ENCODE measurements around the gene DSG1. TPM values are rescaled to one million over a fixed set of nuclear protein-coding genes. Genes with fewer than 3 reads are reported as not detected.

Gene DSG1
- total RNA-seq, 2 experiments from 2014 or later: not detected

- Histone ChIP-seq H3K4me1 (ENCODE audit: insufficient read depth, low read length, poor library complexity, severe bottlenecking) (no peaks in the 10 kb centered on the region), H3K79me2 (ENCODE audit: insufficient read depth, low read depth, low read length) (no peaks in the 10 kb centered on the region), H3K9me3 (ENCODE audit: low read length) (no peaks in the 10 kb centered on the region), H3K4me2 (ENCODE audit: low read length) (no peak overlapping the region), H3K9me2 (ENCODE audit: insufficient read depth, low read length) (no peaks in the 10 kb centered on the region), H2AFZ (ENCODE audit: low read length) (no peak overlapping the region), H3K36me3 (ENCODE audit: insufficient read depth, low read length) (no peaks in the 10 kb centered on the region), H3K4me3 (ENCODE audit: low read depth, low read length, poor library complexity, severe bottlenecking) (no peak overlapping the region), H3K27ac (ENCODE audit: low read depth, low read length, poor library complexity, severe bottlenecking) (no peak overlapping the region), H4K20me1 (ENCODE audit: insufficient read depth, low read length) (no peaks in the 10 kb centered on the region)
- CTCF ChIA-PET (ENCODE audit: unreplicated experiment): no interaction called here
- intact Hi-C loops (cut with micrococcal nuclease; ENCODE audit: unreplicated experiment): no loop called here
- DNase-seq (ENCODE audit: low spot score): no peak
- no peak for TF ChIP-seq EZH2phosphoT487 (IDR thresholded peaks at IDR 0.05; ENCODE audit: borderline replicate concordance, low read depth, low read length)
- no peak for TF ChIP-seq CTCF (conservative IDR thresholded peaks at IDR 0.05; ENCODE audit: low read length)
- BruUV-seq (replicated peaks): no TSS peak
- POLR2A ChIA-PET: no interaction called here
Observed at GRCh38 chr18:31275722-31276463, 42.1 kb upstream of the DSG1 start.

GRCh38 chr18:31278609-31279071 is 39.3 kb upstream of the DSG1 start:
- intact Hi-C loops (cut with micrococcal nuclease; ENCODE audit: unreplicated experiment): no loop called here
- no peaks in the 10 kb centered on the region for H3K79me2 ChIP-seq (ENCODE audit: insufficient read depth, low read depth, low read length)
- no peak overlapping the region for H2AFZ ChIP-seq (ENCODE audit: low read length)
- no peaks in the 10 kb centered on the region for H3K9me3 ChIP-seq (ENCODE audit: low read length)
- BruUV-seq (replicated peaks): no TSS peak
- no peaks in the 10 kb centered on the region for H3K4me1 ChIP-seq (ENCODE audit: insufficient read depth, low read length, poor library complexity, severe bottlenecking)
- no peak for DNase-seq (ENCODE audit: low spot score)
- no peak overlapping the region for H3K27ac ChIP-seq (ENCODE audit: low read depth, low read length, poor library complexity, severe bottlenecking)
- no peaks in the 10 kb centered on the region for H3K36me3 ChIP-seq (ENCODE audit: insufficient read depth, low read length)
- no peaks in the 10 kb centered on the region for H3K9me2 ChIP-seq (ENCODE audit: insufficient read depth, low read length)
- ChIA-PET CTCF (ENCODE audit: unreplicated experiment) (no interaction called here), POLR2A (interaction anchor here (0.6 kb wide), 1 partner anchor 1370 kb away, joined by 3 read pairs; no protein-coding TSS in a partner anchor)
- H3K4me2 ChIP-seq (ENCODE audit: low read length): no peak overlapping the region
- no peak overlapping the region for H3K4me3 ChIP-seq (ENCODE audit: low read depth, low read length, poor library complexity, severe bottlenecking)
- TF ChIP-seq EZH2phosphoT487 (IDR thresholded peaks at IDR 0.05; ENCODE audit: borderline replicate concordance, low read depth, low read length) (no peak), CTCF (conservative IDR thresholded peaks at IDR 0.05; ENCODE audit: low read length) (no peak)
- no peaks in the 10 kb centered on the region for H4K20me1 ChIP-seq (ENCODE audit: insufficient read depth, low read length)

- ChIA-PET CTCF (ENCODE audit: unreplicated experiment) (no interaction called here), POLR2A (interaction anchor here (0.5 kb wide), 1 partner anchor 16 kb away, joined by 5 read pairs; no protein-coding TSS in a partner anchor)
- H3K9me2 ChIP-seq (ENCODE audit: insufficient read depth, low read length): no peaks in the 10 kb centered on the region
- H3K4me3 ChIP-seq (ENCODE audit: low read depth, low read length, poor library complexity, severe bottlenecking): no peak overlapping the region
- no peak for TF ChIP-seq CTCF (conservative IDR thresholded peaks at IDR 0.05; ENCODE audit: low read length)
- TF ChIP-seq EZH2phosphoT487 (IDR thresholded peaks at IDR 0.05; ENCODE audit: borderline replicate concordance, low read depth, low read length): no peak
- no peak for DNase-seq (ENCODE audit: low spot score)
- H3K27ac ChIP-seq (ENCODE audit: low read depth, low read length, poor library complexity, severe bottlenecking): no peak overlapping the region
- no peak overlapping the region for H3K4me2 ChIP-seq (ENCODE audit: low read length)
- no peaks in the 10 kb centered on the region for H3K9me3 ChIP-seq (ENCODE audit: low read length)
- H3K79me2 ChIP-seq (ENCODE audit: insufficient read depth, low read depth, low read length): no peaks in the 10 kb centered on the region
- intact Hi-C loops (cut with micrococcal nuclease; ENCODE audit: unreplicated experiment): no loop called here
- H3K36me3 ChIP-seq (ENCODE audit: insufficient read depth, low read length): no peaks in the 10 kb centered on the region
- H3K4me1 ChIP-seq (ENCODE audit: insufficient read depth, low read length, poor library complexity, severe bottlenecking): no peaks in the 10 kb centered on the region
- no peaks in the 10 kb centered on the region for H4K20me1 ChIP-seq (ENCODE audit: insufficient read depth, low read length)
- H2AFZ ChIP-seq (ENCODE audit: low read length): no peak overlapping the region
- no TSS peak for BruUV-seq (replicated peaks)
Observed at GRCh38 chr18:31280502-31280901, 37.5 kb upstream of the DSG1 start.

Measured in OCI-LY7 (cell line).